RWPE2 (cell line): Measurements from ENCODE around the gene DOK5.

Source experiments
- ATAC-seq: fragments of 200-7000 bp; cut with Tn5 transposase; 3 replicates; pipeline ENCODE4 v1.9.1; 2021; ENCODE audit warnings: low read depth
- DNase-seq: peaks from one replicate; pipeline ENCODE4 v3.0.0-alpha.2; 2020; ENCODE audit warnings: low spot score
- H3K27ac ChIP-seq: fragments of 450-650 bp; 2 replicates; pipeline ENCODE4 v1.5.1; 2017; ENCODE audit warnings: mild to moderate bottlenecking; ENCODE audit not compliant: poor library complexity, severe bottlenecking
- H3K27me3 ChIP-seq: fragments of 250-450 bp; sonication (Bioruptor Pico); 2 replicates; pipeline ENCODE4 v1.5.1; 2021; ENCODE audit warnings: mild to moderate bottlenecking, moderate library complexity; ENCODE audit not compliant: insufficient read depth, poor library complexity, severe bottlenecking
- H3K36me3 ChIP-seq: fragments of 250-450 bp; sonication (Bioruptor Pico); 2 replicates; pipeline ENCODE4 v1.5.1; 2020; ENCODE audit warnings: low read depth, mild to moderate bottlenecking, moderate library complexity
- H3K4me1 ChIP-seq: fragments of 250-450 bp; sonication (Bioruptor Pico); 2 replicates; pipeline ENCODE4 v1.5.1; 2021; ENCODE audit warnings: mild to moderate bottlenecking, moderate library complexity; ENCODE audit not compliant: insufficient read depth, poor library complexity, severe bottlenecking
- H3K4me3 ChIP-seq: fragments of 250-450 bp; sonication (Bioruptor Pico); 2 replicates; pipeline ENCODE4 v1.5.1; 2021; ENCODE audit warnings: mild to moderate bottlenecking, moderate library complexity; ENCODE audit not compliant: severe bottlenecking
- H3K9me3 ChIP-seq: fragments of 250-450 bp; sonication (Bioruptor Pico); 2 replicates; pipeline ENCODE4 v1.5.1; 2021; ENCODE audit warnings: mild to moderate bottlenecking, moderate library complexity; ENCODE audit not compliant: severe bottlenecking
- CTCF ChIP-seq: fragments of 450-650 bp; IDR thresholded peaks from one replicate; pipeline ENCODE4 v1.5.1; 2017; ENCODE audit warnings: mild to moderate bottlenecking, moderate library complexity; ENCODE audit not compliant: poor library complexity, severe bottlenecking

Gene DOK5

GRCh38 chr20:54619682-54620081 is 144.3 kb downstream of the DOK5 start:
- no peak overlapping the region for H3K27ac ChIP-seq
- no peaks in the 10 kb centered on the region for H3K9me3 ChIP-seq
- H3K4me3 ChIP-seq, result no peak overlapping the region
- peaks cover 27% of the 10 kb centered on the region for H3K27me3 ChIP-seq
- no peaks in the 10 kb centered on the region for H3K4me1 ChIP-seq
- DNase-seq (no peak), ATAC-seq (no peak)
- no peak for TF ChIP-seq CTCF
- H3K36me3 ChIP-seq, result no peaks in the 10 kb centered on the region

GRCh38 chr20:54620611-54621010 is 145.2 kb downstream of the DOK5 start:
- no peaks in the 10 kb centered on the region for H3K9me3 ChIP-seq
- H3K4me3 ChIP-seq, result no peak overlapping the region
- no peaks in the 10 kb centered on the region for H3K4me1 ChIP-seq
- no peak for TF ChIP-seq CTCF
- peaks cover 31% of the 10 kb centered on the region for H3K27me3 ChIP-seq
- H3K27ac ChIP-seq, result no peak overlapping the region
- no peak for ATAC-seq
- no peak for DNase-seq
- no peaks in the 10 kb centered on the region for H3K36me3 ChIP-seq

GRCh38 chr20:54622333-54623295 is 147.2 kb downstream of the DOK5 start:
- Histone ChIP-seq H3K36me3 (no peaks in the 10 kb centered on the region), H3K27me3 (peaks cover 48% of the 10 kb centered on the region), H3K4me3 (no peak overlapping the region), H3K4me1 (no peaks in the 10 kb centered on the region), H3K9me3 (no peaks in the 10 kb centered on the region), H3K27ac (no peak overlapping the region)
- no peak for TF ChIP-seq CTCF
- DNase-seq, result no peak
- ATAC-seq, result no peak; the same call in 2 of the 3 replicates

- ATAC-seq (no peak), DNase-seq (no peak)
- H3K36me3 ChIP-seq, result no peaks in the 10 kb centered on the region
- H3K27ac ChIP-seq, result no peak overlapping the region
- TF ChIP-seq CTCF, result no peak
- H3K9me3 ChIP-seq, result no peaks in the 10 kb centered on the region
- H3K27me3 ChIP-seq, result peaks cover 55% of the 10 kb centered on the region
- no peak overlapping the region for H3K4me3 ChIP-seq
- no peaks in the 10 kb centered on the region for H3K4me1 ChIP-seq
These were observed 148.7 kb downstream of the DOK5 start for GRCh38 chr20:54623991-54624569.
